Panc1 (cell line): ENCODE measurements around the gene TMPRSS3. TPM values are rescaled to one million over a fixed set of nuclear protein-coding genes. Genes with fewer than 3 reads are reported as not detected.

Experiments
- ATAC-seq: fragments of 200-7000 bp; cut with Tn5 transposase; 2 replicates; pipeline ENCODE4 v1.9.1; 2020; ENCODE audit warnings: mild to moderate bottlenecking, moderate library complexity
- BruUV-seq: library from RNA; stranded (reverse); fragments of 400-500 nt; replicated peaks from 2 replicates; lab custom pipeline; 2021; lab: Mats Ljungman, UMichigan
- CTCF ChIA-PET: fragments of 300-600 bp; sonication (Branson Sonifier 250); formaldehyde crosslinking; loops from one replicate; lab custom pipeline; 2022; ENCODE audit warnings: antibody characterized with exemption; lab: Charles Lee
- POLR2A ChIA-PET: fragments of 300-600 bp; sonication (Branson Sonifier 250); formaldehyde crosslinking; loops from one replicate; lab custom pipeline; 2022; ENCODE audit warnings: antibody characterized with exemption; lab: Charles Lee
- DNase-seq: peaks from one replicate; pipeline ENCODE4 v3.0.0-alpha.2; 2010; ENCODE audit warnings: low read depth, low spot score
- H3K27ac ChIP-seq: 2 replicates; pipeline ENCODE4 v1.5.1; 2011; ENCODE audit warnings: mild to moderate bottlenecking, low read length, inconsistent platforms
- H3K27me3 ChIP-seq: fragments of 200-500 bp; sonication (Bioruptor generic); 2 replicates; pipeline ENCODE4 v1.6.0; 2014; ENCODE audit warnings: low read length, inconsistent platforms; ENCODE audit not compliant: control insufficient read depth, insufficient read depth
- H3K36me3 ChIP-seq: fragments of 200-500 bp; sonication (Bioruptor generic); 2 replicates; pipeline ENCODE4 v1.5.1; 2014; ENCODE audit warnings: inconsistent platforms, mild to moderate bottlenecking, low read length, moderate library complexity; ENCODE audit not compliant: control insufficient read depth, insufficient read depth
- H3K4me1 ChIP-seq: 2 replicates; pipeline ENCODE4 v1.5.1; 2011; ENCODE audit warnings: inconsistent platforms, mild to moderate bottlenecking, low read length, moderate library complexity; ENCODE audit not compliant: control insufficient read depth, insufficient read depth
- H3K4me3 ChIP-seq, 2 experiments: 2 replicates each; pipeline ENCODE4 v1.5.1; 2011 to 2012; ENCODE audit warnings: low read depth in 2 of 2, low read length in 2 of 2, mild to moderate bottlenecking in 2 of 2, inconsistent platforms in 1 of 2, moderate library complexity in 1 of 2
- H3K9me3 ChIP-seq: fragments of 200-500 bp; sonication (Bioruptor generic); 2 replicates; pipeline ENCODE4 v1.5.1; 2014; ENCODE audit warnings: low read depth, mild to moderate bottlenecking, inconsistent platforms, low read length, moderate library complexity; ENCODE audit not compliant: control insufficient read depth, insufficient read depth
- CTCF ChIP-seq: fragments of 450-650 bp; IDR thresholded peaks from 2 replicates; pipeline ENCODE4 v1.5.1; 2017; ENCODE audit warnings: mild to moderate bottlenecking
- POLR2AphosphoS5 ChIP-seq: IDR thresholded peaks from 2 replicates; pipeline ENCODE4 v1.6.1; 2012; ENCODE audit warnings: mild to moderate bottlenecking, low read depth, low read length, moderate library complexity
- REST ChIP-seq, 2 experiments: IDR thresholded peaks; 2 replicates each; pipeline ENCODE4 v1.6.1; 2011 to 2012; ENCODE audit warnings: low read depth in 2 of 2, control low read depth in 1 of 2, low read length in 1 of 2, mild to moderate bottlenecking in 1 of 2, moderate library complexity in 1 of 2; ENCODE audit not compliant: insufficient read depth in 1 of 2
- SIN3A ChIP-seq: IDR thresholded peaks from 2 replicates; pipeline ENCODE4 v1.6.1; 2012; ENCODE audit warnings: low read depth, mild to moderate bottlenecking, low read length, moderate library complexity, borderline replicate concordance; ENCODE audit not compliant: insufficient read depth
- TCF7L2 ChIP-seq: IDR thresholded peaks from 2 replicates; pipeline ENCODE4 v1.6.1; 2011; ENCODE audit warnings: mild to moderate bottlenecking, low read depth, low read length, inconsistent platforms
- in situ Hi-C: cut with HindIII; loops from 2 replicates; pipeline ENCODE4 v1.10.0; 2016; ENCODE audit warnings: low sequenced_read_pairs, low pct_unique_long_range_greater_than_20kb
- intact Hi-C: fragments of 100-400 bp; cut with micrococcal nuclease; formaldehyde crosslinking; loops from one replicate; pipeline ENCODE4 v1.10.0; 2022; ENCODE audit not compliant: unreplicated experiment
- total RNA-seq: library from RNA; stranded (reverse); gene quantifications from one replicate; pipeline ENCODE4 v1.2.1, GENCODE V29; 2021; ENCODE audit not compliant: unreplicated experiment

The TMPRSS3 gene
- total RNA-seq, 1 experiment from 2014 or later, result not detected

GRCh38 chr21:42414553-42414927, 18.7 kb upstream of the TMPRSS3 start:
- POLR2A ChIA-PET, result no interaction called here
- Histone ChIP-seq H3K9me3 (no peaks in the 10 kb centered on the region), H3K4me1 (no peaks in the 10 kb centered on the region; the same call in 1 of the 2 replicates), H3K27ac (no peak overlapping the region), H3K36me3 (no peaks in the 10 kb centered on the region), H3K4me3 (no peak overlapping the region), H3K27me3 (no peaks in the 10 kb centered on the region)
- in situ Hi-C loops, result no loop called here
- ATAC-seq, result no peak
- intact Hi-C loops, result no loop called here
- TF ChIP-seq REST (IDR thresholded peaks at IDR 0.05; ENCODE audit: insufficient read depth in 1 of 2, low read depth in 2 of 2, low read length in 1 of 2) (no peak), POLR2AphosphoS5 (no peak), CTCF (no peak), SIN3A (no peak), TCF7L2 (no peak)
- no peak for DNase-seq
- CTCF ChIA-PET, result no interaction called here
- BruUV-seq, result no TSS peak

- ChIA-PET POLR2A (no interaction called here), CTCF (no interaction called here)
- Histone ChIP-seq H3K36me3 (no peaks in the 10 kb centered on the region), H3K27me3 (no peaks in the 10 kb centered on the region), H3K4me1 (no peaks in the 10 kb centered on the region; the same call in 1 of the 2 replicates), H3K4me3 (no peak overlapping the region), H3K9me3 (no peaks in the 10 kb centered on the region), H3K27ac (no peak overlapping the region)
- BruUV-seq, result no TSS peak
- intact Hi-C loops, result no loop called here
- in situ Hi-C loops, result no loop called here
- ATAC-seq (no peak), DNase-seq (no peak)
- TF ChIP-seq CTCF (no peak), SIN3A (no peak), REST (IDR thresholded peaks at IDR 0.05; ENCODE audit: insufficient read depth in 1 of 2, low read depth in 2 of 2, low read length in 1 of 2) (no peak), TCF7L2 (no peak), POLR2AphosphoS5 (no peak)
Observed at GRCh38 chr21:42414066-42414465, 18.2 kb upstream of the TMPRSS3 start.
